MM.1S (cell line): ENCODE results near the gene FYN.

Source experiments
- DNase-seq: peaks from one replicate; pipeline ENCODE4 v3.0.0-alpha.2; 2015
- H2AFZ ChIP-seq: fragments of 300-600 bp; sonication (generic); 2 replicates; pipeline ENCODE4 v1.6.0; 2016; ENCODE audit warnings: antibody characterized with exemption, low read length
- H3F3A ChIP-seq: fragments of 300-600 bp; sonication (generic); 2 replicates; pipeline ENCODE4 v1.6.1; 2016; ENCODE audit warnings: mild to moderate bottlenecking, antibody characterized with exemption, low read length, moderate library complexity, mixed read lengths; ENCODE audit not compliant: insufficient read depth
- H3K27ac ChIP-seq: fragments of 300-600 bp; sonication (generic); 2 replicates; pipeline ENCODE4 v1.5.1; 2016; ENCODE audit warnings: mild to moderate bottlenecking, low read length
- H3K27me3 ChIP-seq: fragments of 300-600 bp; sonication (generic); replicated peaks from 2 replicates; pipeline ENCODE4 v1.6.0; 2016; ENCODE audit warnings: low read length; ENCODE audit not compliant: insufficient read depth
- H3K36me3 ChIP-seq: fragments of 300-600 bp; sonication (generic); replicated peaks from 2 replicates; pipeline ENCODE4 v1.6.1; 2016; ENCODE audit warnings: mild to moderate bottlenecking, low read length, mixed read lengths; ENCODE audit not compliant: insufficient read depth
- H3K4me1 ChIP-seq: fragments of 300-600 bp; sonication (generic); 2 replicates; pipeline ENCODE4 v1.6.1; 2016; ENCODE audit warnings: low read length, mixed read lengths
- H3K4me2 ChIP-seq: fragments of 300-600 bp; sonication (generic); 2 replicates; pipeline ENCODE4 v1.6.0; 2016; ENCODE audit warnings: low read depth, low read length
- H3K4me3 ChIP-seq: fragments of 300-600 bp; sonication (generic); 2 replicates; pipeline ENCODE4 v1.5.1; 2016; ENCODE audit warnings: low read length, mixed read lengths
- H3K79me2 ChIP-seq: fragments of 300-600 bp; sonication (generic); 2 replicates; pipeline ENCODE4 v1.6.1; 2016; ENCODE audit warnings: mixed run types, low read length, mixed read lengths
- H3K9ac ChIP-seq: fragments of 300-600 bp; sonication (generic); 2 replicates; pipeline ENCODE4 v1.6.1; 2016; ENCODE audit warnings: low read length, mixed read lengths
- H3K9me2 ChIP-seq: fragments of 300-600 bp; sonication (generic); replicated peaks from 2 replicates; pipeline ENCODE4 v1.6.1; 2016; ENCODE audit warnings: mild to moderate bottlenecking, low read length, mixed read lengths; ENCODE audit not compliant: insufficient read depth
- H3K9me3 ChIP-seq: fragments of 300-600 bp; sonication (generic); replicated peaks from 2 replicates; pipeline ENCODE4 v1.6.1; 2016; ENCODE audit warnings: mild to moderate bottlenecking, low read length, mixed read lengths; ENCODE audit not compliant: insufficient read depth
- H4K20me1 ChIP-seq: fragments of 300-600 bp; sonication (generic); 2 replicates; pipeline ENCODE4 v1.6.1; 2016; ENCODE audit warnings: mild to moderate bottlenecking, low read length, moderate library complexity, mixed read lengths; ENCODE audit not compliant: insufficient read depth
- CTCF ChIP-seq: fragments of 300-600 bp; sonication (generic); IDR thresholded peaks from 2 replicates; pipeline ENCODE4 v1.5.1; 2016; ENCODE audit warnings: antibody characterized with exemption, low read length, mixed read lengths
- EZH2 ChIP-seq: fragments of 300-600 bp; sonication (generic); optimal IDR thresholded peaks from 2 replicates; pipeline ENCODE3; 2017; ENCODE audit warnings: low read depth, mild to moderate bottlenecking, antibody characterized with exemption, low read length, mixed read lengths
- EZH2phosphoT487 ChIP-seq: fragments of 300-600 bp; sonication (generic); IDR thresholded peaks from 2 replicates; pipeline ENCODE4 v1.6.1; 2018; ENCODE audit warnings: antibody characterized with exemption, low read length

Gene FYN

GRCh38 chr6:111706841-111707391, 166.3 kb downstream of the FYN start:
- H3K9ac ChIP-seq = no peak overlapping the region
- no peak for DNase-seq
- no peak for TF ChIP-seq CTCF
- no peak for TF ChIP-seq EZH2phosphoT487
- no peak for TF ChIP-seq EZH2
- H2AFZ ChIP-seq = no peak overlapping the region
- H3K36me3 ChIP-seq = no peaks in the 10 kb centered on the region
- H4K20me1 ChIP-seq = no peaks in the 10 kb centered on the region
- no peaks in the 10 kb centered on the region for H3F3A ChIP-seq
- H3K79me2 ChIP-seq = no peaks in the 10 kb centered on the region
- no peaks in the 10 kb centered on the region for H3K9me3 ChIP-seq
- H3K27ac ChIP-seq = no peak overlapping the region
- H3K4me3 ChIP-seq = no peak overlapping the region
- H3K4me1 ChIP-seq = no peaks in the 10 kb centered on the region
- no peaks in the 10 kb centered on the region for H3K27me3 ChIP-seq
- H3K9me2 ChIP-seq = no peaks in the 10 kb centered on the region
- no peak overlapping the region for H3K4me2 ChIP-seq

GRCh38 chr6:111703723-111704122, 169.5 kb downstream of the FYN start:
- no peak for TF ChIP-seq EZH2

GRCh38 chr6:111702268-111702667, 171.0 kb downstream of the FYN start:
- Histone ChIP-seq H3K27me3 (no peaks in the 10 kb centered on the region), H3K9me3 (no peaks in the 10 kb centered on the region), H3K27ac (no peak overlapping the region), H3F3A (no peaks in the 10 kb centered on the region), H2AFZ (no peak overlapping the region), H3K9ac (no peak overlapping the region), H3K79me2 (no peaks in the 10 kb centered on the region), H4K20me1 (no peaks in the 10 kb centered on the region), H3K36me3 (no peaks in the 10 kb centered on the region), H3K4me1 (no peaks in the 10 kb centered on the region), H3K4me3 (no peak overlapping the region), H3K9me2 (no peaks in the 10 kb centered on the region), H3K4me2 (no peak overlapping the region)
- TF ChIP-seq CTCF (no peak), EZH2 (no peak), EZH2phosphoT487 (no peak)
- no peak for DNase-seq

More at GRCh38 chr6:111703723-111704122, 169.5 kb downstream of the FYN start:
- no peak overlapping the region for H2AFZ ChIP-seq
- H3K4me3 ChIP-seq = no peak overlapping the region
- H4K20me1 ChIP-seq = no peaks in the 10 kb centered on the region
- no peaks in the 10 kb centered on the region for H3K9me3 ChIP-seq
- no peaks in the 10 kb centered on the region for H3K4me1 ChIP-seq
- no peaks in the 10 kb centered on the region for H3K79me2 ChIP-seq
- H3K36me3 ChIP-seq = no peaks in the 10 kb centered on the region
- H3K9ac ChIP-seq = no peak overlapping the region
- no peak overlapping the region for H3K27ac ChIP-seq
- no peak overlapping the region for H3K4me2 ChIP-seq
- H3K9me2 ChIP-seq = no peaks in the 10 kb centered on the region
- DNase-seq = no peak
- H3K27me3 ChIP-seq = no peaks in the 10 kb centered on the region
- H3F3A ChIP-seq = no peaks in the 10 kb centered on the region

- H3K79me2 ChIP-seq = no peaks in the 10 kb centered on the region
- H3K36me3 ChIP-seq = no peaks in the 10 kb centered on the region
- H3K9ac ChIP-seq = no peak overlapping the region
- no peak for DNase-seq
- no peaks in the 10 kb centered on the region for H3K9me3 ChIP-seq
- no peak overlapping the region for H3K4me3 ChIP-seq
- H3K27ac ChIP-seq = no peak overlapping the region
- H4K20me1 ChIP-seq = no peaks in the 10 kb centered on the region
- TF ChIP-seq EZH2 (no peak), EZH2phosphoT487 (no peak), CTCF (no peak)
- H2AFZ ChIP-seq = no peak overlapping the region
- no peaks in the 10 kb centered on the region for H3F3A ChIP-seq
- H3K9me2 ChIP-seq = no peaks in the 10 kb centered on the region
- H3K27me3 ChIP-seq = no peaks in the 10 kb centered on the region
- no peaks in the 10 kb centered on the region for H3K4me1 ChIP-seq
- no peak overlapping the region for H3K4me2 ChIP-seq
These were observed 172.1 kb downstream of the FYN start for GRCh38 chr6:111701146-111701545.
